ENCODE data around the gene GPR137B.
"Not testable (repeated sequence)": the region's sequence is repeated elsewhere in the genome, so short reads cannot be mapped to it uniquely, and the experiment has no call there.

Gene GPR137B

DNA sequence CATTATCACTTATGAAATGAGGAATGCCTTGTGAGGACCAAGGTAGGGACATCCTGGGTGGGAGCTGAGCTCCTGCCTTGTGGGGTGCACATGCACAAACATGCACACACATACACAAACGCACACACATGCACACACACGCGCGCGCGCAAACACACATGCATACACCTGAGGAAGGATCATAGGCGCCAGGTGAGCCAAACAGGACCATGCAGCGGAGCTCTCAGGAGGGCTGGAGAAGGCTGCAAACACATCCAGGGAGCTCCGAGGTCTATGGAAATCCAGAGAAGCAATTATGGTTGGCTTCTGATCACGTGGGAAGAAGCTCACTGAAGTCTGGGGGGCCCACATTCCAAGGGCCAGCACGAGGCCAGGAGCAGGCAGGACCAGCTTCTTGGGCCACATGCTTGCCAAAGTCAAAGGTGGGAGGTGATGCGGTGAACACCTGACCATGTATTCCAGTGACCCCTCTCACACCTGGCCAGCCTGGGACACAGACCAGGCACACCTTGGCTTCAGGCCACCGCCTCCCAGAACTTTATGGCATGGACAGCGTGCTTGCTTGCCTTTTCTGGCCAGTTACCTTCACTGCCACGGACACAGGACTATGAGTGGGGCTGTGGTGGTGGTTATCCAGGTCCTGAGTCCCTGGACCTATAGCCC lies 13.6 kb downstream of the GPR137B start:
- DNase-seq (ENCODE audit: insufficient read length) (no peak), FAIRE-seq (no peak)
- TF ChIP-seq POLR2AphosphoS5 (IDR thresholded peaks at IDR 0.05; ENCODE audit: low read depth, low read length) (peak; percentile 62; the same call in 1 of the 2 replicates), POLR2A (IDR thresholded peaks at IDR 0.05; ENCODE audit: low read depth, low read length) (no peak)

DNA sequence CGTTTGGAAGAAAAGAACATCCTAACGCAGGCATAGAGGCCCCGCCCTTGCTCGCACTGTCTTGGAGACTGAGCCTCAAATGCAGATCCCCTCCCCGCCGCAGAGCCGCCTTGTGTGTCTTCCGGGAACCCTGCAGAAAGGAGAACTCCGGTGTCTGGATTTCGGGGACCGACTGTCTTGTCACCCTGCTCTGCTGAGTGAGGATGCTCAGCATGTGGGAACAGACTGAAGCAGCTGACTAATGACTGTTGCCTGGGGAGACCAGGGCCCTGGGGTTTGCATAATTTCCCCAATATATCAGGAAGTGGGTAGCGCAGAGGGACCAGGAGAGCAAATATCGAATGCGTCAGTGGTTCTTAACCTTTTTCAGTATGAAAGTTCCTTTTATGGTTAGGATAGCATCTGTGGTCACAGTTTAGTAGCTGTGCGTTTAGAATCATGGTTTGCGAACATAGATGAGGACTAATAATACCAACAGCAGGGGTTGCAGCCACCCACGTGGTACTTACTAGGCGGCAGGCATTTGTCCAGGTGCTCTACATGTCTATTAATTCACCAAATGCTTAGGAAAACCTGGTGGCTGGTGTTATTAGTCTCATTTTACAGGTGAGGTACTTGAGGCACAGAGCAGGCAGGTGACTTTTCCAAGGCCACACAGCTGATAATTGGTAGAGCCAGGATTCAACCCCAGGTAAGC lies 14.3 kb downstream of the GPR137B start:
- TF ChIP-seq POLR2AphosphoS5 (IDR thresholded peaks at IDR 0.05; ENCODE audit: low read depth, low read length) (peak; percentile 72), TAF1 (IDR thresholded peaks at IDR 0.05; ENCODE audit: borderline replicate concordance, low read depth, low read length) (0 out of 2 replicates have a peak, but pooled peaks have one; percentile 21), POLR2A (IDR thresholded peaks at IDR 0.05; ENCODE audit: low read depth, low read length) (peak; percentile 83)
- FAIRE-seq (peak; percentile 98), DNase-seq (ENCODE audit: insufficient read length) (peak; percentile 86)

DNA sequence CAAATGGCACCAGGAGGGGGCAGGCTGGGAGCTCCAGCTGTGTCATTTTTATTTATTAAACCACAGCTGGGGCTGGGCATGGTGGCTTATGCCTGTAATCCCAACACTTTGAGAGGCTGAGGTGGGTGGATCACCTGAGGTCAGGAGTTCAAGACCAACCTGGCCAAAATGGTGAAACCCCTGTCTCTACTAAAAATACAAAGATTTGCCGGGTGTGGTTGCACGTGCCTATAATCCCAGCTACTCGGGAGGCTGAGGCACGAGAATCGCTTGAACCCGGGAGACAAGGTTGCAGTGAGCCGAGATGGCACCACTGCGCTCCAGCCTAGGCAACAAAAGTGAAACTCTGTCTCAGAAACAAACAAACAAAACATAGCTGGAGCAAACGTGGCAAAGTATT lies 15.7 kb downstream of the GPR137B start:
- DNase-seq (ENCODE audit: insufficient read length) = not testable (repeated sequence)

DNA sequence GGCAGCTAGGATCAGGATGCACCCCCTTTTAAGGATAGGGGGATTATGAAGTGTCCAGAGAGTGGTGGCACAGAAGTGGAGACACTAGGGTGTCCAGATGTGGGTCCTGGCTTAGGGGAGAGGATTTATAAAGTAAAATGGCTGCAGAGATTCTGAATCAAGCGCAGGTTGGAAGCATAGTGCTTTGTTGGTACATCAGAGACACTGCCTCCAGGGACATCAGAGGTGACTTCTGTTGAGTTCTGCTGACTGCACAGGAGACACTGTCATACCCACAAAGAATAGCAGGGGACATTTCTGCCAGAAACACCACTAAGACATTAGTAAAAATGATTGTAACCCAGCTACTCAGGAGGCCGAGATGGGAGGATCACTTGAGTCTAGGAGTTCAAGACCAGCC lies 16.4 kb downstream of the GPR137B start:
- FAIRE-seq (no peak), DNase-seq (ENCODE audit: insufficient read length) (no peak)
- TF ChIP-seq POLR2A (IDR thresholded peaks at IDR 0.05; ENCODE audit: low read depth, low read length) (no peak), TAF1 (IDR thresholded peaks at IDR 0.05; ENCODE audit: borderline replicate concordance, low read depth, low read length) (no peak), POLR2AphosphoS5 (IDR thresholded peaks at IDR 0.05; ENCODE audit: low read depth, low read length) (no peak)

More for the DNA sequence above, 15.7 kb downstream of the GPR137B start:
- FAIRE-seq = not testable (repeated sequence)

DNA sequence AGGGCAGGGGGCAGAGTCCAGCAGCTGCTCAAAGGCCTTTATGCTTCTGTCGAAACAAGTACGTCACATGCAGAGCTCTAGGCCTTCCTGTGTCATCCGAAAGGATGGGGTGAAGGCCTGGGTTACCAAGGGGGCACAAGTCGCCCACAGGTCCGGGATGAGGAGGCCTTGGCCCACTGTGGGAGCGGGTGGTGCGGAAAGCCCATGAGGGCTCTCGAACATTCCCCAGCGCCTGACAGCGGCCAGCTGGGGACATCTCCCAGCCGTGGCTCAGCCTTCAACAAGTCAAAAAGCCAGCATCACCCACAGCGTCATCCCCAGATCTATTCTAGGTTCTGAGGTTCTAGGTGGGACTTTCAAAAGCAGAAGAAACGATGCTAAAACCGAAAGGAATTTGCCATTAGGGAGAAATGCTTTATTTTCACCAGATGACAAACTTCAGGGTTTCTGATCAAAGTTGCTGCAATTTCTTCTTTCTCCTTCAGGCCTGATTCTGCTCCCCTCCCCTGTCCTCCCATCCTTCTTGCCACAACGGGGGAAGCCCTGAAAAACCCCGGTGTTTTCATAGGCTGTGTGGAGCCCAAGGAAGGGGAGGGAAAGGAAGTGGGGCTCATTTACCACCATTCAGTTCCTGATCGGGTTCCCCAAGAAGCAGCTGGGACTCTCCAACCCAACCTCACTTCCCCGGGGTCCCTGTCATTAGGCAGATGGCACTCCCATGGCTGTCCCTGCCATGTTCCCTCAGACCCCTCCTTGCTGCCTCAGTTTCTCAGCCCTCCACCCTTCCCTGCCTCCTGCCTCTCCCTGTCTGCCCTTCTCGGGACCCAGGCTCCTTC lies 17.6 kb downstream of the GPR137B start:
- DNase-seq (ENCODE audit: insufficient read length) = peak; percentile 62
- peak; percentile 93 for FAIRE-seq
- peak; percentile 15; the same call in 1 of the 2 replicates for TF ChIP-seq POLR2AphosphoS5 (IDR thresholded peaks at IDR 0.05; ENCODE audit: low read depth, low read length)
- no peak for TF ChIP-seq TAF1 (IDR thresholded peaks at IDR 0.05; ENCODE audit: borderline replicate concordance, low read depth, low read length)
- no peak for TF ChIP-seq POLR2A (IDR thresholded peaks at IDR 0.05; ENCODE audit: low read depth, low read length)

DNA sequence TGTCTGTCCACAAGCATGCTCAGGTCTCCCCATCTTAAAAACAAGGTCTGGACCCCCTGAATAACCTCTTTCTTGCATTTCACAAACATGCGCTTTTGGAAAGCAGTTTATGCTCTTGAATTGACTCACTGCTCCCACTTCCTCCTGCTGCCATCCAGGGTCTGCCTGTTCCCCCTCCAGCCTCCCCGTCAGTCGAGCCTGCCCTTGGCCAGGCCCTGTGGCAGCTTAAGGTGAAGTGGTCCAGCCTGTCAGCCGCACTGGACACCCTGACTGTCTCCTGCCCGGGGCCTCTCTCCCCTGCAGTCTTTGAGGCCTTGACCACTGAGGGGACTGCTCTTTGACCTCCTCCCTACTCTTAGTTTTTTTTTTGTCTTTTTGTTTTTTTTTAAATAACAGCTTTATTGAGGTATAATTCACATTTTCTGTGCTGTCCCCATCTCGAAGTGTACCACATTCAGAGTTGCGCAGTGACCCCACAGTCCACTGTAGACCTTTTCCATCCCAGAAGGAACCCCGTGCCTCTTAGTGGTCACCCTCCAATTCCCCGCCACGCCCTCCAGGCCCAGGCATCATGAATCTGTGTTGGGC lies 18.3 kb downstream of the GPR137B start:
- DNase-seq (ENCODE audit: insufficient read length) = no peak
- TF ChIP-seq POLR2AphosphoS5 (IDR thresholded peaks at IDR 0.05; ENCODE audit: low read depth, low read length) (no peak), TAF1 (IDR thresholded peaks at IDR 0.05; ENCODE audit: borderline replicate concordance, low read depth, low read length) (no peak), POLR2A (IDR thresholded peaks at IDR 0.05; ENCODE audit: low read depth, low read length) (no peak; the same call in 1 of the 2 replicates)
- no peak for FAIRE-seq

DNA sequence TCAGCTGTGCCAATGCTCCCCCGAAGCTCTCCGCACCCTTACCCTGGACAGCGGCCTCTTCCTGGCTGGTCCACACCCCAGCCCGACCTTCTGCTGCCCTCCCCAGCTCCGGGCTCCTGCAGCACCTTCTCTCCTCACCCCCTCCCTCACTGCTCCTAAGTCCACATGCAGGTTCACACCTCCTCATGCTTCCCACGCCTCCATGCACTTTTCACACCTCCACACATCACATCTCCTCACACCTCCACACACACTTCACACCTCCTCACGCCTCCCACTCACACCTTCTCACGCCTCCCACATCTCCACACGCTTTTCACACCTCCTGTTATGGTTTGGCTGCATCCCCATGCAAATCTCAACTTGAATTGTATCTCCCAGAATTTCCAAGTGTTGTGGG lies 18.9 kb downstream of the GPR137B start:
- TF ChIP-seq TAF1 (IDR thresholded peaks at IDR 0.05; ENCODE audit: borderline replicate concordance, low read depth, low read length) (no peak), POLR2AphosphoS5 (IDR thresholded peaks at IDR 0.05; ENCODE audit: low read depth, low read length) (no peak), POLR2A (IDR thresholded peaks at IDR 0.05; ENCODE audit: low read depth, low read length) (no peak)
- DNase-seq (ENCODE audit: insufficient read length) (no peak), FAIRE-seq (peak; percentile 44)

DNA sequence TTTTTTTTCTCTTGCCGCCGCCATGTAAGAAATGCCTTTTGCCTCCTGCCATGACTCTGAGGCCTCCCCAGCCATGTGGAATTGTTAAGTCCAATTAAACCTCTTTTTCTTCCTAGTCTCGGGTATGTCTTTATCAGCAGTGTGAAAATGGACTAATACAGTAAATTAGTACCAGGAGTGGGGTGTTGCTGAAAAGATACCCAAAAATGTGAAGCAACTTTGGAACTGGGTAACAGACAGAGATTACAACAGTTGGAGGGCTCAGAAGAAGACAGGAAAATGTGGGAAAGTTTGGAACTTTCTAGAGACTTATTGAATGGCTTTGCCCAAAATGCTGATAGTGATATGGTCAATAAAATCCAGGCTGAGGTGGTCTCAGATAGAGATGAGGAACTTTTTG lies 19.4 kb downstream of the GPR137B start:
- not testable (repeated sequence) for FAIRE-seq; DNase-seq (ENCODE audit: insufficient read length)

DNA sequence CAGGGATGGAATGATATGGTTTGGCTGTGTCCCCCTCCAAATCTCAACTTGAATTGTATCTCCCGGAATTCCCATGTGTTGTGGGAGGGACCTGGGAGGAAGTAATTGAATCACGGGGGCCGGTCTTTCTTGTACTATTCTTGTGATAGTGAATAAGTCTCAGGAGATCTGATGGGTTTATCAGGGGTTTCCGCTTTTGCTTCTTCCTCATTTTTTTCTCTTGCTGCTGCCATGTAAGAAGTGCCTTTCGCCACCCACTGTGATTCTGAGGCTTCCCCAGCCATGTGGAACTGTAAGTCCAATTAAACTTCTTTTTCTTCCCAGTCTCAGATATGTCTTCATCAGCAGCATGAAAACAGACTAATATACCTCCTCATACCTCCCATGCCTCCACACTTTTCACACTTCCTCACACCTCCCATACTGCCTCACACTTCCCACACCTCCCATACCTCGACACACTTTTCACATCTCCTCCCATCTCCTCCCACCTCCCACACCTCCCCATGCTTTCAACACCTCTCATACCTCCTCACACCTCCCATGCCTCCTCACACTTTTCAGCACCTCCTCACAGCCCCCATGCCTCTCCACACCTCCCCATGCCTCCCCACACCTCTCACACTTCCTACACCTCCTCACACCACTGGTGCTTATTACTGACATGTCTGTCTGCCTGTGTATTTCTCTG lies 21.3 kb downstream of the GPR137B start:
- DNase-seq (ENCODE audit: insufficient read length) (no peak), FAIRE-seq (peak; percentile 36)
- TF ChIP-seq TAF1 (IDR thresholded peaks at IDR 0.05; ENCODE audit: borderline replicate concordance, low read depth, low read length) = no peak
- no peak for TF ChIP-seq POLR2AphosphoS5 (IDR thresholded peaks at IDR 0.05; ENCODE audit: low read depth, low read length)
- TF ChIP-seq POLR2A (IDR thresholded peaks at IDR 0.05; ENCODE audit: low read depth, low read length) = no peak

DNA sequence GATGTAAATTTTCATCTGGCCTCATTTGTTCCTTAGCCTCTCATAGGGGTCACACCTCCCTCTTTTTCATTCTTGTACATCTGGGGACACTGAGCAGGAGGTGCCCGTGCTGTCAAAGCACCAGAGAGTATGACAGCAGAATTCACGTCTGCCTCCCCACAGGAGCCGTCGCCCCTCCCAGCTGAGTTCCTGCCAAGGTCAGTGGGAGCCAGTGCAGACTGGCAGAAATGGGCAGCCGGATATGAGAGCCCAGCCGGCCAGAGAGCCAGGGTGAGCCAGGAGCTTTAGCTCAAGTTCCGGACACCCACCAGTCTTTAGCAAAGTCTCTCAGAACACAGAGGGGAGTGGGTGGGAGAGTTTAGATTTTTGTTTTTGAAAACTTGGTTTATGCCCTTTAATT lies 21.9 kb downstream of the GPR137B start:
- no peak for DNase-seq (ENCODE audit: insufficient read length)
- TF ChIP-seq TAF1 (IDR thresholded peaks at IDR 0.05; ENCODE audit: borderline replicate concordance, low read depth, low read length) (no peak), POLR2A (IDR thresholded peaks at IDR 0.05; ENCODE audit: low read depth, low read length) (no peak), POLR2AphosphoS5 (IDR thresholded peaks at IDR 0.05; ENCODE audit: low read depth, low read length) (no peak)
- no peak for FAIRE-seq
